A673 (cell line): ENCODE measurements around the gene PLEKHA8.

Experiments
- CTCF ChIP-seq: fragments of 300-800, 200-600 bp; sonication (generic); conservative IDR thresholded peaks from 2 replicates; pipeline ENCODE4 v1.5.1; 2017; ENCODE audit warnings: low read depth, mild to moderate bottlenecking, antibody characterized with exemption, low read length, moderate library complexity, mixed read lengths
- EZH2 ChIP-seq: fragments of 200-600 bp; sonication (generic); IDR thresholded peaks from 2 replicates; pipeline ENCODE4 v1.6.1; 2017; ENCODE audit warnings: borderline replicate concordance, low read depth, mild to moderate bottlenecking, mixed read lengths, antibody characterized with exemption, low read length; ENCODE audit not compliant: poor library complexity, severe bottlenecking

- TF ChIP-seq EZH2 (no peak), CTCF (no peak)
Measured at GRCh38 chr7:30019960-30020359, 8.3 kb upstream of the PLEKHA8 start.
